COR-L47 (cell line): ENCODE measurements around the gene ATP6V1A.

Experiments used
- DNase-seq: peaks from one replicate; lab custom pipeline; 2025; lab: John Stamatoyannopoulos, UW

The ATP6V1A gene

DNA sequence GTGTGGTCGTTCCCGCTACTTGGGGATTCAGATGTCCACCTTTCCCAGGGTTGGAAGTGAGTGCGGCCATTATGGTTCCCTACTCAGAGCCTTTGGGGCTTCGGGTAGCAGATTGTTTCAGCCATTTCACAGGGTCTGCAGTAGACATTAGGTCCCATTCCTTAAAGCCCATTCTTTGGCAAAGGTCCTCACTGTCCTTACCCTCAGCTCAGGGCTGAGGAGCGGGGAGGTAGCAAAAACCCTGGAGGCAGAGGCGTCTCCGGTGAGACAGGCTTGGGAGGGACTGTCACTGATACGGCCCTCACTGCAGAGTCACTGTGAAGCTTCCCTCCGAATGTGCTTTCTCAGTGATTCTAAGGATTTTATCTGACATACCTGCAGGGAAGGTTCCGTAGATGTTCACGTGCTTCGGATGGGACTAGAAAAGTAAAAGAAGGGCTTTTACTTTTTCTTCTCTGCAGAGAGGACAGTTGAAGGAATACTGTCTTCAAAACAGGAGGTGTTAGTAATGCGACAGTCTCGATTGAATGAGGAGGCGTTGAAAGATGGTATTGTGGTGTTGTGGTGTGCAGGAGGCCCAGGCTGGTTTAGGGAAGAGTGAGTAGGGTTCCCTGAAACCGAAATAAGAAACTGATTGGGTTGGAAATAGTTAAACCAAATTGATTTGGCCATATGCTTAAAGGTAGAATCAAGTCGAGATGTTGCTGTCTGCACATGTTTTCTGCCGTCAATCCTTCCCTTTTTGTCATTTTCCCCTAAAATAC, 630 bp downstream of the ATP6V1A start:
- DNase-seq: no peak

GRCh38 chr3:113751141-113751540, 4.3 kb downstream of the ATP6V1A start:
- no peak for DNase-seq

DNA sequence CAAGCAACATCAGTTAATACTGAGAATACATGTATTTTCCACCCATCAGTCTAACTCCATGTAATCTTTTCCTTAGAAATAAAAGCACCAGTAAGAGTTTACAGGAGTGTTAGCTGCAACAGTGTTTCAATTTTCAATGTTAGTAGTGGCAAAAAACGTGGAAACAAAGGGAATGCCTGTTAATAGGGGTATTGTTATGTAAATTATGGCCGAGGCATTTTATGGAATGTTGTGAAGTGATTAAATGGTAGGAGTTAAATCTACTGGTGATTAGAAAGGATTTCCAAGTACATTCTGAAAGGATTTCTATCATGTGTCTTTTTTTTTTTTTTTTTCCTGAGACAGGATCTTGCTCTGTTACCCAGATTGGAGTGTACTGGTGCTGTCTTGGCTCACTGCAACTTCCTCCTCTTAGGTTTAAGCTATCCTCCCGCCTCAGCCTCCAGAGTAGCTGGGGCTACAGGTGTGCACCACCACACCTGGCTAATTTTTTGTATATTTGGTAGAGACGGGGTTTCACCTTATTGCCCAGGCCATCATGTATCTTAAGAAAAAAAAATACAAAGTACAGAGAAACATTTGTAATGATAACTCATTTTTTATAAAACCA, 6.6 kb downstream of the ATP6V1A start:
- DNase-seq: no peak

DNA sequence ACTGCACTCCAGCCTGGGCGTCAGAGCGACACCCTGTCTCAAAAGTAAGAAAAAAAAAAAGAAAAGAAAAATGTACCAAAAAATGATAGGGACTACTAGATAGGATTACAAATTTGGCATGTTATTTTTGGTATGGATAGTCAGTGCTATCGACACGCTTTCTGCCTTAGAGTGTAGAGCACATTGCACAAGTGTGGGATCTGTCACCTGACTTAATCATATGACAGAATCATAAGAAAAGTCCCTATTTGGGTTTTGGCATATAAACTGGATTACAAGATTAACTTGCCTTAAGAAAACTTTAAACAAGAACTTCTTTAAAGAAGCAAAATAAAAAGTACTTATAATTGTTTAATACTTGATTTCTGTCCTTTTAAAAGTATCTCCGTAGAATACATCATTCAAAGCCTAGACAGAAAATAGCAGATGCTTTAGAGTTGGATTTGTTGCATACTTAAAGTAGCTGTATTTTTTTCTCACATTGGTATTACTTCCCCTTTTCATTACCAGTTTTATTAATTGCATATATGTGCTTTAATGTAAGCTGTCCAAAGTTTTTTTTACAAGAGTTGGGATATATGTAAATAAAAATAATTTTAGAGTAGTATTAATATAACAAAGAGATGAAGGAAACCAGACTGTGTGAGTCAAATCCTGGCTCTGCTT, 7.8 kb downstream of the ATP6V1A start:
- no peak for DNase-seq

- no peak for DNase-seq
Measured at GRCh38 chr3:113758389-113759024, 11.7 kb downstream of the ATP6V1A start.

GRCh38 chr3:113764698-113765097, 17.9 kb downstream of the ATP6V1A start:
- no peak for DNase-seq

GRCh38 chr3:113769551-113769950, 22.7 kb downstream of the ATP6V1A start:
- DNase-seq: no peak

DNA sequence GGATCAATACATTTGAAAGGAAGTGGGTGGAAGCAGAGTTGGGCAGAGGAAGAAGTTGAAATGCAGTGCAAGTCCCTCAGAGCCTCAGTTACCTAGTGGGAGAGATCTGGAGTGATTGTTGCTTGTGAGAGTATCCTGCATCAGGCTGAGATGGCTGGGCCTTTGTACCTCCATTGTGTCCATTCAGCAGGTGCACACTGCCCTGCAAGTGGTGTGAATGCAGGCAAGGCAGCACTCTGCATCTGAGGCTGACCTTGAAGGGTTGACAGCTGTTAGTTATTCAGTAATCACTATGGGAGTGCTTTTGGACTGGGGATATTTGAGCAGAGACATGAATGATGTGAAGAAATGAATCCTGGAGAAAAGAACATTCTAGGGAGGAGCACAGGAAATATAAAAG, 25.2 kb downstream of the ATP6V1A start:
- DNase-seq: no peak

- no peak for DNase-seq
Measured at GRCh38 chr3:113773381-113773780, 26.5 kb downstream of the ATP6V1A start.

GRCh38 chr3:113775516-113775915, 28.7 kb downstream of the ATP6V1A start:
- DNase-seq: no peak

GRCh38 chr3:113776564-113776963, 29.7 kb downstream of the ATP6V1A start:
- DNase-seq: no peak

- no peak for DNase-seq
Measured at GRCh38 chr3:113783463-113783862, 36.6 kb downstream of the ATP6V1A start.

- DNase-seq: no peak
Measured at GRCh38 chr3:113783980-113784379, 37.1 kb downstream of the ATP6V1A start.

GRCh38 chr3:113791381-113791780, 44.5 kb downstream of the ATP6V1A start:
- no peak for DNase-seq

GRCh38 chr3:113794526-113794925, 47.7 kb downstream of the ATP6V1A start:
- no peak for DNase-seq

DNA sequence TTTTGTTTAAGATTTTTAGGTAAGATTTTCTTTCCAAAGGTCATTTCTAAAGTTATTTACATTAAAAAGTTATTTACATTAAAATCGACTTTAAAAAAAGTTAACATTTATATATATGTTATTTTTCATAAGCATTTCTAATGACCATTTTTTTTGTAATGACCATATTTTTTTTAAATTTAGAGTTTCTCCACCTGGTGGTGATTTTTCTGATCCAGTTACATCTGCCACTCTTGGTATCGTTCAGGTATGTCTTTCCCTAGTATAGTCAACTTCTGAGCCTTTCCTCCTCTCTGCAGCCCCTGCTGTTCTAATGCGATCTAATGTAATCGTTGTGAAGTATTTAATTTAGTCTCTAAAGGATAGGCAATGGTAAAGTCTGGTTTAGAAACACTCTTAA, 48.9 kb downstream of the ATP6V1A start:
- no peak for DNase-seq

GRCh38 chr3:113802795-113803455, 56.1 kb downstream of the ATP6V1A start:
- DNase-seq: no peak

GRCh38 chr3:113804661-113805060, 57.8 kb downstream of the ATP6V1A start:
- no peak for DNase-seq

- DNase-seq: no peak
Measured at GRCh38 chr3:113805249-113805648, 58.4 kb downstream of the ATP6V1A start.

- no peak for DNase-seq
Measured at GRCh38 chr3:113812854-113813253, 66.0 kb downstream of the ATP6V1A start.

GRCh38 chr3:113819866-113820265, 73.0 kb downstream of the ATP6V1A start:
- DNase-seq: no peak

DNA sequence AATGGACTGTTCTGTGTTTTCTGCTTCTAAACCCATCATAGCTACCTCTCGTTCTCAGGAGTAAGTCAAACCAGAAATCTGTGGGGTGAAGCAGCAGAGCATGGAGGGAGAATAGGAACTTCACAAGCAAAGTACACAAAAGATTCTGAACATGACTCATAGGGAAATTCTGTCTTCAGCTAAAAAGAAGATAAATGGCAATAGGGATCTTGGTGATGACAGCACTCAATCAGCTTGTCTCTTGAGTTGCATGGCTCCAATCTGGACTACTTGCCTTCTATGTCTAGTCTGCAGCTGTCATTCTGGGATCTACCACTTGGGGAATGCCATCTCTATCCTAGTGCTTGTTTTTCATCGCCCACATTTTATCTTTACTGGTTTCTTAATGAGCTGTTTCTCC, 78.3 kb downstream of the ATP6V1A start:
- no peak for DNase-seq
